H1 (cell line): ENCODE measurements around the gene USB1.

ENCODE experiments used
- CREB1 ChIP-seq: IDR thresholded peaks from 2 replicates; pipeline ENCODE4 v1.6.1; 2012; ENCODE audit warnings: inconsistent platforms
- EZH2 ChIP-seq: fragments of 200-600 bp; sonication (generic); IDR thresholded peaks from 2 replicates; pipeline ENCODE4 v1.7.1; 2012; ENCODE audit warnings: low read depth, mild to moderate bottlenecking, moderate library complexity, low read length, inconsistent platforms; ENCODE audit not compliant: severe bottlenecking
- FOSL1 ChIP-seq: IDR thresholded peaks from 2 replicates; pipeline ENCODE4 v1.6.1; 2011; ENCODE audit warnings: mild to moderate bottlenecking, low read depth, low read length, moderate library complexity; ENCODE audit not compliant: insufficient read depth
- JUND ChIP-seq: IDR thresholded peaks from 2 replicates; pipeline ENCODE4 v1.6.1; 2011; ENCODE audit warnings: mild to moderate bottlenecking, improper control_type of control experiment, low read length
- PHF8 ChIP-seq: fragments of 200-600 bp; sonication (generic); conservative IDR thresholded peaks from 2 replicates; pipeline ENCODE4 v1.7.1; 2012; ENCODE audit warnings: low read depth, mild to moderate bottlenecking, inconsistent platforms, low read length, moderate library complexity
- SIN3A ChIP-seq, 2 experiments: IDR thresholded peaks in 1 of 2; conservative IDR thresholded peaks in 1 of 2; 2 replicates each; pipeline ENCODE4 v1.6.1; 2011 to 2012; ENCODE audit warnings: low read length in 2 of 2, improper control_type of control experiment in 1 of 2, low read depth in 1 of 2, mild to moderate bottlenecking in 1 of 2
- TBP ChIP-seq: IDR thresholded peaks from 2 replicates; pipeline ENCODE4 v1.6.1; 2011; ENCODE audit warnings: low read depth, low read length, improper control_type of control experiment
- TCF12 ChIP-seq: IDR thresholded peaks from 2 replicates; pipeline ENCODE4 v1.6.1; 2011; ENCODE audit warnings: low read depth, mild to moderate bottlenecking, low read length
- TEAD4 ChIP-seq: IDR thresholded peaks from 2 replicates; pipeline ENCODE4 v1.6.1; 2012; ENCODE audit warnings: low read depth, low read length, inconsistent platforms, mixed read lengths
- YY1 ChIP-seq: IDR thresholded peaks from 2 replicates; pipeline ENCODE4 v1.6.1; 2011; ENCODE audit warnings: low read depth, mild to moderate bottlenecking, low read length
- ZNF274 ChIP-seq: IDR thresholded peaks from 2 replicates; pipeline ENCODE4 v1.7.0; 2012; ENCODE audit warnings: low read length, borderline replicate concordance; ENCODE audit errors: extremely low read depth
- TF ChIP-seq, protein P1 (sequence below), 3 experiments: IDR thresholded peaks; 1 replicate in 2 of 3; 2 replicates in 1 of 3; pipeline versions ENCODE4 v1.5.1 to v1.6.1; 2011; ENCODE audit warnings: low read length in 3 of 3, mild to moderate bottlenecking in 3 of 3, inconsistent platforms in 2 of 3, low read depth in 1 of 3, moderate library complexity in 1 of 3; ENCODE audit not compliant: insufficient read depth in 1 of 3; ENCODE audit errors: control extremely low read depth in 1 of 3
- TF ChIP-seq, protein P2 (sequence below): IDR thresholded peaks from 2 replicates; pipeline ENCODE4 v1.6.1; 2012; ENCODE audit warnings: low read length, inconsistent platforms

GRCh38 chr16:57970970-57971369 is 30.2 kb upstream of the USB1 start, which contains the start of gene CNGB1:
- TF ChIP-seq, protein P1, sequence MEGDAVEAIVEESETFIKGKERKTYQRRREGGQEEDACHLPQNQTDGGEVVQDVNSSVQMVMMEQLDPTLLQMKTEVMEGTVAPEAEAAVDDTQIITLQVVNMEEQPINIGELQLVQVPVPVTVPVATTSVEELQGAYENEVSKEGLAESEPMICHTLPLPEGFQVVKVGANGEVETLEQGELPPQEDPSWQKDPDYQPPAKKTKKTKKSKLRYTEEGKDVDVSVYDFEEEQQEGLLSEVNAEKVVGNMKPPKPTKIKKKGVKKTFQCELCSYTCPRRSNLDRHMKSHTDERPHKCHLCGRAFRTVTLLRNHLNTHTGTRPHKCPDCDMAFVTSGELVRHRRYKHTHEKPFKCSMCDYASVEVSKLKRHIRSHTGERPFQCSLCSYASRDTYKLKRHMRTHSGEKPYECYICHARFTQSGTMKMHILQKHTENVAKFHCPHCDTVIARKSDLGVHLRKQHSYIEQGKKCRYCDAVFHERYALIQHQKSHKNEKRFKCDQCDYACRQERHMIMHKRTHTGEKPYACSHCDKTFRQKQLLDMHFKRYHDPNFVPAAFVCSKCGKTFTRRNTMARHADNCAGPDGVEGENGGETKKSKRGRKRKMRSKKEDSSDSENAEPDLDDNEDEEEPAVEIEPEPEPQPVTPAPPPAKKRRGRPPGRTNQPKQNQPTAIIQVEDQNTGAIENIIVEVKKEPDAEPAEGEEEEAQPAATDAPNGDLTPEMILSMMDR (IDR thresholded peaks at IDR 0.05; ENCODE audit: control extremely low read depth in 1 of 3, insufficient read depth in 1 of 3, low read depth in 1 of 3, low read length in 3 of 3): no peak
- no peak for TF ChIP-seq JUND
- no peak for TF ChIP-seq FOSL1
- TF ChIP-seq EZH2: no peak
- no peak for TF ChIP-seq CREB1
- TF ChIP-seq SIN3A (conservative IDR thresholded peaks at IDR 0.05 in 1 of 2, IDR thresholded peaks at IDR 0.05 in 1 of 2; ENCODE audit: low read depth in 1 of 2, low read length in 2 of 2): no peak
- TF ChIP-seq, protein P2, sequence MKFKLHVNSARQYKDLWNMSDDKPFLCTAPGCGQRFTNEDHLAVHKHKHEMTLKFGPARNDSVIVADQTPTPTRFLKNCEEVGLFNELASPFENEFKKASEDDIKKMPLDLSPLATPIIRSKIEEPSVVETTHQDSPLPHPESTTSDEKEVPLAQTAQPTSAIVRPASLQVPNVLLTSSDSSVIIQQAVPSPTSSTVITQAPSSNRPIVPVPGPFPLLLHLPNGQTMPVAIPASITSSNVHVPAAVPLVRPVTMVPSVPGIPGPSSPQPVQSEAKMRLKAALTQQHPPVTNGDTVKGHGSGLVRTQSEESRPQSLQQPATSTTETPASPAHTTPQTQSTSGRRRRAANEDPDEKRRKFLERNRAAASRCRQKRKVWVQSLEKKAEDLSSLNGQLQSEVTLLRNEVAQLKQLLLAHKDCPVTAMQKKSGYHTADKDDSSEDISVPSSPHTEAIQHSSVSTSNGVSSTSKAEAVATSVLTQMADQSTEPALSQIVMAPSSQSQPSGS: no peak
- no peak for TF ChIP-seq YY1
- no peak for TF ChIP-seq ZNF274
- TF ChIP-seq TCF12: no peak
- TF ChIP-seq PHF8: no peak
- TF ChIP-seq TEAD4: no peak
- no peak for TF ChIP-seq TBP
